ENCODE measurements around the gene TIMP2.

DNA sequence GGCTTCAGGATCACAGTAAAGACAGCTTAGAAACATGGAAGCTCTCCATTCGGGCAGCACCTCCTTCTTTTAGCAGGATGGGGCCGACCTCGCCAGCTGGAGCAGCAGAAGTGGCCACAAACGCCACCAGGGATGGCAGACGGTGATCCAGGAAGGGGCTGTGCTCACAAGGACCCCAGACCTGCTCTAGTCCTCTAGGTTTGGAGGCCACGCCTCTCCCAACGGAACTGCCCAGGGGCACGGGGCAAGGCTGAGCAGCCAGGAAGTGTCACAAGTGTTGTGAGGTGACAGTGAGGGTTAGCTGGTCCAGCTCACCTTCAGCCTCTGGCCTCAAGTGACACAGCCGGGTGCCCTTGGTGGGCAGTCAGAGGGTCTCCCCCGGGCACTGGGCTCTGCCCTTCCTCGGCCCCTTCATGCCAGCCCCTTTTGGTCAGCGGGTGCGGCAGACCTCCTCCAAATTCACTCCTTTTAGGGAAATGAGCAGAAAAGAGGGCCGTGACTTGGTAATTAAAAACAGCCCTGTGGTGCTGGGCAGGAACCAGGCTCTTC, 42.6 kb downstream of the TIMP2 start:
- TF ChIP-seq, protein P1, sequence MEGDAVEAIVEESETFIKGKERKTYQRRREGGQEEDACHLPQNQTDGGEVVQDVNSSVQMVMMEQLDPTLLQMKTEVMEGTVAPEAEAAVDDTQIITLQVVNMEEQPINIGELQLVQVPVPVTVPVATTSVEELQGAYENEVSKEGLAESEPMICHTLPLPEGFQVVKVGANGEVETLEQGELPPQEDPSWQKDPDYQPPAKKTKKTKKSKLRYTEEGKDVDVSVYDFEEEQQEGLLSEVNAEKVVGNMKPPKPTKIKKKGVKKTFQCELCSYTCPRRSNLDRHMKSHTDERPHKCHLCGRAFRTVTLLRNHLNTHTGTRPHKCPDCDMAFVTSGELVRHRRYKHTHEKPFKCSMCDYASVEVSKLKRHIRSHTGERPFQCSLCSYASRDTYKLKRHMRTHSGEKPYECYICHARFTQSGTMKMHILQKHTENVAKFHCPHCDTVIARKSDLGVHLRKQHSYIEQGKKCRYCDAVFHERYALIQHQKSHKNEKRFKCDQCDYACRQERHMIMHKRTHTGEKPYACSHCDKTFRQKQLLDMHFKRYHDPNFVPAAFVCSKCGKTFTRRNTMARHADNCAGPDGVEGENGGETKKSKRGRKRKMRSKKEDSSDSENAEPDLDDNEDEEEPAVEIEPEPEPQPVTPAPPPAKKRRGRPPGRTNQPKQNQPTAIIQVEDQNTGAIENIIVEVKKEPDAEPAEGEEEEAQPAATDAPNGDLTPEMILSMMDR (conservative IDR thresholded peaks at IDR 0.05; ENCODE audit: low read length), result no peak
- no peak for TF ChIP-seq EZH2phosphoT487 (IDR thresholded peaks at IDR 0.05; ENCODE audit: borderline replicate concordance, low read depth, low read length)

All from OCI-LY7 (cell line).